ENCODE measurements around the gene PTGR3. TPM values are rescaled to one million over a fixed set of nuclear protein-coding genes. Genes with fewer than 3 reads are reported as not detected.

PTGR3 gene
- total RNA-seq, 2 donors from 2014 or later: 43.4 to 59.1 TPM

GRCh38 chr18:75211626-75211952 lies 2.6 kb upstream of the PTGR3 start:
- Histone ChIP-seq H3K4me3 (peak overlapping the region; percentile 76), H3K27ac (peak overlapping the region; percentile 84), H3K36me3 (no peaks in the 10 kb centered on the region), H3K27me3 (no peaks in the 10 kb centered on the region), H3K4me1 (peaks cover 30% of the 10 kb centered on the region), H3K9me3 (no peaks in the 10 kb centered on the region), H3K9ac (ENCODE audit: low read depth in 2 of 2, low read length in 2 of 2) (peak overlapping the region; percentile 72 to 88)
- no peak for DNase-seq
- no peak for TF ChIP-seq CTCF (IDR thresholded peaks at IDR 0.05)
- intact Hi-C loops (cut with DNase I): no loop called here

GRCh38 chr18:75211002-75211621 lies 2.2 kb upstream of the PTGR3 start:
- no peak for TF ChIP-seq CTCF (IDR thresholded peaks at IDR 0.05)
- H3K4me1 ChIP-seq: peaks cover 33% of the 10 kb centered on the region
- intact Hi-C loops (cut with DNase I): no loop called here
- H3K36me3 ChIP-seq: no peaks in the 10 kb centered on the region
- H3K27me3 ChIP-seq: no peaks in the 10 kb centered on the region
- DNase-seq: peak; percentile 36
- no peaks in the 10 kb centered on the region for H3K9me3 ChIP-seq
- peak overlapping the region; percentile 88 to 97 for H3K9ac ChIP-seq (ENCODE audit: low read depth in 2 of 2, low read length in 2 of 2)
- peak overlapping the region; percentile 99 for H3K27ac ChIP-seq
- H3K4me3 ChIP-seq: peak overlapping the region; percentile 65

GRCh38 chr18:75210274-75211001 lies 1.5 kb upstream of the PTGR3 start, which contains the start of gene TSHZ1:
Gene TSHZ1 (plus strand): TSS chr18:75210797. CDS start chr18:75211877, 1,080 bp downstream.
- Histone ChIP-seq H3K27ac (peak within 1 kb of the TSS; percentile 99), H3K4me1 (peaks cover 28% of the 10 kb centered on the region), H3K9me3 (no peaks in the 10 kb centered on the region), H3K4me3 (peak within 1 kb of the TSS; percentile 87), H3K27me3 (no peaks in the 10 kb centered on the region), H3K36me3 (no peaks in the 10 kb centered on the region), H3K9ac (ENCODE audit: low read depth in 2 of 2, low read length in 2 of 2) (peak within 1 kb of the TSS; percentile 88 to 97)
- intact Hi-C loops (cut with DNase I): no loop called here
- peak; percentile 91 for DNase-seq
- no peak for TF ChIP-seq CTCF (IDR thresholded peaks at IDR 0.05)

- H3K27me3 ChIP-seq: no peaks in the 10 kb centered on the region
- H3K4me1 ChIP-seq: peaks cover 22% of the 10 kb centered on the region
- peak overlapping the region; percentile 99 for H3K27ac ChIP-seq
- H3K36me3 ChIP-seq: no peaks in the 10 kb centered on the region
- peak overlapping the region; percentile 74 to 97 for H3K9ac ChIP-seq (ENCODE audit: low read depth in 2 of 2, low read length in 2 of 2)
- H3K9me3 ChIP-seq: no peaks in the 10 kb centered on the region
- no peak for TF ChIP-seq CTCF (IDR thresholded peaks at IDR 0.05)
- H3K4me3 ChIP-seq: peak overlapping the region; percentile 87
- intact Hi-C loops (cut with DNase I): no loop called here
- no peak for DNase-seq
Observed at GRCh38 chr18:75209951-75210258, 966 bp upstream of the PTGR3 start.

- no peak for TF ChIP-seq CTCF (IDR thresholded peaks at IDR 0.05)
- no peak for DNase-seq
- H3K27me3 ChIP-seq: no peaks in the 10 kb centered on the region
- H3K27ac ChIP-seq: peak overlapping the region; percentile 99
- no peaks in the 10 kb centered on the region for H3K9me3 ChIP-seq
- peak overlapping the region; percentile 87 for H3K4me3 ChIP-seq
- intact Hi-C loops (cut with DNase I): no loop called here
- H3K4me1 ChIP-seq: peaks cover 15% of the 10 kb centered on the region
- no peaks in the 10 kb centered on the region for H3K36me3 ChIP-seq
- H3K9ac ChIP-seq (ENCODE audit: low read depth in 2 of 2, low read length in 2 of 2): peak overlapping the region; percentile 74 to 97
Observed at GRCh38 chr18:75208836-75209128, 157 bp downstream of the PTGR3 start.
